Gastroesophageal sphincter (tissue), 4 donors: ENCODE results near the gene TDRD10. TPM values are rescaled to one million over a fixed set of nuclear protein-coding genes. Genes with fewer than 3 reads are reported as not detected.

Experiments
- ATAC-seq: fragments of 150-250 bp; one replicate; pipeline ENCODE4 v1.9.1; 2016; ENCODE audit warnings: mild to moderate bottlenecking, moderate library complexity
- H3K27ac ChIP-seq, 4 donors: fragments of 200-600 bp; sonication (generic) in 3 of 4; 1 replicate in 3 of 4; 2 replicates in 1 of 4; pipeline ENCODE4 v1.5.1; 2016 to 2019
- H3K27me3 ChIP-seq: fragments of 200-600 bp; sonication (generic); one replicate; pipeline ENCODE4 v1.5.1; 2019
- H3K36me3 ChIP-seq, 2 donors: fragments of 200-600 bp; sonication (generic); one replicate each; pipeline ENCODE4 v1.5.1; 2019; ENCODE audit warnings: control low read depth in 1 of 2
- H3K4me1 ChIP-seq, 3 donors: fragments of 200-600 bp; sonication (generic); 1 replicate in 2 of 3; 2 replicates in 1 of 3; pipeline ENCODE4 v1.5.1; 2016 to 2019; ENCODE audit warnings: control low read depth in 2 of 3
- H3K4me3 ChIP-seq, 2 donors: fragments of 200-600 bp; sonication (generic); one replicate each; pipeline ENCODE4 v1.5.1; 2019; ENCODE audit warnings: mild to moderate bottlenecking in 1 of 2, moderate library complexity in 1 of 2
- H3K9me3 ChIP-seq, 3 donors: fragments of 200-600 bp; sonication (generic); one replicate each; pipeline ENCODE4 v1.5.1; 2017 to 2019; ENCODE audit warnings: control low read depth in 2 of 3
- EP300 ChIP-seq: sonication (generic); formaldehyde crosslinking; IDR thresholded peaks from one replicate; pipeline ENCODE4 v1.6.1; 2017; ENCODE audit warnings: antibody characterized with exemption, mild to moderate bottlenecking
- POLR2A ChIP-seq, 2 donors: fragments of 450-650 bp; IDR thresholded peaks; one replicate each; pipeline ENCODE4 v1.6.1; 2017; ENCODE audit warnings: antibody characterized with exemption in 2 of 2, mild to moderate bottlenecking in 2 of 2, moderate library complexity in 1 of 2
- POLR2AphosphoS5 ChIP-seq: sonication (generic); formaldehyde crosslinking; IDR thresholded peaks from one replicate; pipeline ENCODE4 v1.6.1; 2017; ENCODE audit warnings: antibody characterized with exemption
- WGBS, 2 donors: methylation state at CpG; one replicate each; pipeline ENCODE4 v1.1.5; 2018; ENCODE audit warnings: low coverage in 1 of 2; 5-methylcytosine and 5-hydroxymethylcytosine counted together
- total RNA-seq, 4 donors: library from RNA; depleted of rRNA; stranded (reverse); fragments of >200 nt; gene quantifications; one replicate each; pipeline ENCODE4 v1.1.0, GENCODE V29; 2016
- TF ChIP-seq, protein P1 (sequence below), 4 experiments: fragments of 200-600 bp in 2 of 4; fragments of 450-650 bp in 2 of 4; sonication (generic) in 1 of 4; IDR thresholded peaks; one replicate each; pipeline ENCODE4 v1.5.1; 2017 to 2019; ENCODE audit warnings: antibody characterized with exemption in 4 of 4, mild to moderate bottlenecking in 2 of 4, moderate library complexity in 2 of 4

Gene TDRD10
- total RNA-seq, 4 donors from 2014 or later = 1.4 to 3.3 (median 2.8) TPM

DNA sequence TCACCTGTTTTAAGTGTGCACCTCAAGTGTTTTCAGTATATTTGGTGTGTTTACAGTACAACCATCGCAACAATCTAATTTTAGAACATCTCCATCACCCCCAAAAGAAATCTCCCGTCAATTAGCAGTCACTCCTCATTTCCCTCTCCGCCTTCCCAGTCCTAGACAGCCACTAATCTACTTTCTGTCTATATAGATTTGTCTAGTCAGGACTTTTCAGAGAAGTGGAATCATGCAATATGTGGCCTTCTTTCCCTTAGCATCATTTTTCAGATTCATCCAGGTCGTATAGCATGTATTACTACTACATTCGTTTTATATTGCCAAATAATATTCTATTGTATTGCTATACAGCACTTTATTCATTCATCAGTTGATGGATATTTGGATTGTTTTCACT, 1.9 kb downstream of the TDRD10 start:
- no peaks in the 10 kb centered on the region for H3K36me3 ChIP-seq
- H3K4me1 ChIP-seq = peaks cover 0 to 21% (median 6%) of the 10 kb centered on the region in 3 donors
- no peak overlapping the region for H3K27ac ChIP-seq
- peaks cover 0 to 18% (median 0%) of the 10 kb centered on the region in 3 donors for H3K9me3 ChIP-seq
- peaks cover 71% of the 10 kb centered on the region for H3K27me3 ChIP-seq
- ATAC-seq = no peak
- TF ChIP-seq POLR2A (IDR thresholded peaks at IDR 0.05) (no peak), POLR2AphosphoS5 (no peak), EP300 (no peak)
- TF ChIP-seq, protein P1, sequence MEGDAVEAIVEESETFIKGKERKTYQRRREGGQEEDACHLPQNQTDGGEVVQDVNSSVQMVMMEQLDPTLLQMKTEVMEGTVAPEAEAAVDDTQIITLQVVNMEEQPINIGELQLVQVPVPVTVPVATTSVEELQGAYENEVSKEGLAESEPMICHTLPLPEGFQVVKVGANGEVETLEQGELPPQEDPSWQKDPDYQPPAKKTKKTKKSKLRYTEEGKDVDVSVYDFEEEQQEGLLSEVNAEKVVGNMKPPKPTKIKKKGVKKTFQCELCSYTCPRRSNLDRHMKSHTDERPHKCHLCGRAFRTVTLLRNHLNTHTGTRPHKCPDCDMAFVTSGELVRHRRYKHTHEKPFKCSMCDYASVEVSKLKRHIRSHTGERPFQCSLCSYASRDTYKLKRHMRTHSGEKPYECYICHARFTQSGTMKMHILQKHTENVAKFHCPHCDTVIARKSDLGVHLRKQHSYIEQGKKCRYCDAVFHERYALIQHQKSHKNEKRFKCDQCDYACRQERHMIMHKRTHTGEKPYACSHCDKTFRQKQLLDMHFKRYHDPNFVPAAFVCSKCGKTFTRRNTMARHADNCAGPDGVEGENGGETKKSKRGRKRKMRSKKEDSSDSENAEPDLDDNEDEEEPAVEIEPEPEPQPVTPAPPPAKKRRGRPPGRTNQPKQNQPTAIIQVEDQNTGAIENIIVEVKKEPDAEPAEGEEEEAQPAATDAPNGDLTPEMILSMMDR (IDR thresholded peaks at IDR 0.05) = no peak
- H3K4me3 ChIP-seq = no peak overlapping the region
- 71 to 75% methylated on average over 5 of the region's 5 CpGs for WGBS, 2 donors

DNA sequence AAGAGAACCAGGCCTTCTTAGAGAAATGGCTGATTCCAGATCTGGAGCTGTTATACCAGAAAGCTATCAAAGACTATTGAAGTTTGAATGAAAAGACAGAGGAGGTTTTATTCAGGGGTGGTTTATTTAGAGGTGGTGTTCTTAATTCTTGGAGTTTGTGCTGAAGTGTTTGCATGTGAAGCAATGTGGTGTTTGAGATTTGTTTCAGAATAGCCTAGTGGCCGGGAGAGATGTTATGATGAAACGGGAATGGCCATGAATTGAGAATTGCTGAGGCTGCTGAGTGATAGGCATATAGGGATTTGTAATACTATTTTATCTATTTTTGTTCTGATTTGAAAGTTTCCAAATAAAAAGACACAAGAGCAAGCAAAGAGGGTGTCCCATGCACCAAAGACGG, 10.7 kb downstream of the TDRD10 start:
- 80 to 87% methylated on average over 2 to 3 of the region's 3 CpGs for WGBS, 2 donors
- Histone ChIP-seq H3K27ac (no peak overlapping the region), H3K9me3 (no peaks in the 10 kb centered on the region), H3K27me3 (peaks cover 26% of the 10 kb centered on the region), H3K4me1 (no peaks in the 10 kb centered on the region), H3K36me3 (no peaks in the 10 kb centered on the region), H3K4me3 (no peak overlapping the region)
- ATAC-seq = no peak
- TF ChIP-seq EP300 = no peak
- TF ChIP-seq POLR2A (IDR thresholded peaks at IDR 0.05) = no peak
- TF ChIP-seq POLR2AphosphoS5 = no peak
- TF ChIP-seq, protein P1 (IDR thresholded peaks at IDR 0.05) = no peak

DNA sequence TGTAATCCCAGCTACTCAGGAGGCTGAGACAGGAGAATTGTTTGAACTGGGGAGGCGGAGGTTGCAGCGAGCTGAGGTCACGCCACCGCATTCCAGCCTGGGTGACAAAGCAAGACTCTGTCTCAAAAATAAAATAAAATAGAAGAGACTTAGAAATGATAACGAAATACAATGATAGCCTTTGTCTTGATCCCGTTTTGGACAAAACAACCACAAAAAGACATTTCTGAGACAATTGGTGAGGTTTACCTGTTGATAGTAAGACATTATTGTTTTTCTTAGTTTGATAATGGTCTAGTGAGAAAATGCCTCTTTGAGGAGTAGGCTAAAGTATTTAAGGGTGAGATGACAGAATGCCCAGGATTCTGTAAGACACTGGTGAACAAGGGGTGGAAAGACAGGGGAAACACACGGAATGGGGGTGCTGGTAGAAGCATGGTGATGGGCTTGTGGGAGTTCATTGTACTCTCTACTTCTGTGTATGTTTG, 12.1 kb downstream of the TDRD10 start:
- H3K9me3 ChIP-seq = no peaks in the 10 kb centered on the region
- TF ChIP-seq, protein P1 (IDR thresholded peaks at IDR 0.05) = no peak
- H3K27ac ChIP-seq = no peak overlapping the region
- H3K36me3 ChIP-seq = no peaks in the 10 kb centered on the region
- WGBS, 2 donors = 90 to 92% methylated on average over 7 of the region's 7 CpGs
- no peak overlapping the region for H3K4me3 ChIP-seq
- ATAC-seq = no peak
- H3K27me3 ChIP-seq = peaks cover 23% of the 10 kb centered on the region
- H3K4me1 ChIP-seq = no peaks in the 10 kb centered on the region

DNA sequence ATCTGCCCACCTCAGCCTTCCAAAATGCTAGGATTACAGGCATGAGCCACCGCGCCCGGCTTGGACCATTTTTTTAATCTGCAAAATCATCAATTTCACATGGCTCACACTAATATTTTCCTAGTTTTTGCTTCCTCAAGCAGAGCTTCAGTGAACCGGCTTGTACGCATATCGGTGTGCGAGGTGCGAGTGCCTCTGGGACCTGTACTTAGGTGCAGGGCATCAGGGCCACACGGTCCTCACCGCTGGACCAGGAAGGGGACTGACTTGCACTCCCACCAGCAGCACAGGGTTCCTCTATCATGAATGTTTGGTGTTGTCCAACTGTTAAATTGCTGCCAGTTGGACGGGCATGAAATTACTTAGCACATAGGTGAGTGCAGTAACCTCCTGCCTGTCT, 15.6 kb downstream of the TDRD10 start:
- ATAC-seq = no peak
- TF ChIP-seq, protein P1 (IDR thresholded peaks at IDR 0.05) = no peak
- TF ChIP-seq POLR2A (IDR thresholded peaks at IDR 0.05) (no peak), POLR2AphosphoS5 (no peak)
- Histone ChIP-seq H3K9me3 (no peaks in the 10 kb centered on the region), H3K27ac (no peak overlapping the region), H3K27me3 (peaks cover 13% of the 10 kb centered on the region), H3K4me3 (no peak overlapping the region), H3K36me3 (no peaks in the 10 kb centered on the region), H3K4me1 (no peaks in the 10 kb centered on the region)
- WGBS, 2 donors = 97 to 100% methylated on average over 3 to 6 of the region's 11 CpGs

DNA sequence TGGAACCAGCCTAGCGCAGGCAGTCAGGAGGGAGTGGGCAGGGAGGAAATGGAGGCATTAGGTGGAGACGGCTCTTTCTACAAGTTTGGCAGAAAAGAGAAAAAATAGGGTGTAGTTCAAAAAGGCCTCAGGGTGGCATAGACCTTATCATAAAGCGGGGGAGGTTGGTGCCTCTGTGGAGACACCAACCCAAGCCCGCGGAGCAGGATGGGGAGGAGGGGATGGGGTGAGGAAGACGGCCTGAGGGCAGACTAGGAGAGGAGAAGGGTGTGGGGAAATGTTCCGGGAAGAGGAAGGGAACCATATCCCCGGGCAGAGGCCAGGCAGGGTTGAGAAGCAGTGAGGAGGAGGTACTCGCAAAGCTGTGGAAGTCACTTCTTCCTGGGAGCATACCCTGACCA, 17.6 kb downstream of the TDRD10 start:
- Histone ChIP-seq H3K4me3 (no peak overlapping the region), H3K27me3 (peaks cover 7% of the 10 kb centered on the region), H3K36me3 (no peaks in the 10 kb centered on the region), H3K9me3 (no peaks in the 10 kb centered on the region), H3K4me1 (no peaks in the 10 kb centered on the region), H3K27ac (peak overlapping the region in 1 of 4 donors; percentile 26)
- TF ChIP-seq EP300 = no peak
- TF ChIP-seq POLR2A (IDR thresholded peaks at IDR 0.05) = no peak
- no peak for TF ChIP-seq POLR2AphosphoS5
- TF ChIP-seq, protein P1 (IDR thresholded peaks at IDR 0.05) = no peak
- WGBS, 2 donors = 62 to 66% methylated on average over 9 of the region's 9 CpGs
- no peak for ATAC-seq
